DMS153 (cell line): Measurements from ENCODE around the gene GPR37L1.

Experiments
- DNase-seq: peaks from one replicate; lab custom pipeline; 2025; lab: John Stamatoyannopoulos, UW

GPR37L1 gene, protein sequence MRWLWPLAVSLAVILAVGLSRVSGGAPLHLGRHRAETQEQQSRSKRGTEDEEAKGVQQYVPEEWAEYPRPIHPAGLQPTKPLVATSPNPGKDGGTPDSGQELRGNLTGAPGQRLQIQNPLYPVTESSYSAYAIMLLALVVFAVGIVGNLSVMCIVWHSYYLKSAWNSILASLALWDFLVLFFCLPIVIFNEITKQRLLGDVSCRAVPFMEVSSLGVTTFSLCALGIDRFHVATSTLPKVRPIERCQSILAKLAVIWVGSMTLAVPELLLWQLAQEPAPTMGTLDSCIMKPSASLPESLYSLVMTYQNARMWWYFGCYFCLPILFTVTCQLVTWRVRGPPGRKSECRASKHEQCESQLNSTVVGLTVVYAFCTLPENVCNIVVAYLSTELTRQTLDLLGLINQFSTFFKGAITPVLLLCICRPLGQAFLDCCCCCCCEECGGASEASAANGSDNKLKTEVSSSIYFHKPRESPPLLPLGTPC

GRCh38 chr1:202122639-202123335 is at the start of gene GPR37L1:
GPR37L1 (plus strand) TSS chr1:202122917; CDS start chr1:202122964, 47 bp downstream.
- DNase-seq, result no peak

DNA sequence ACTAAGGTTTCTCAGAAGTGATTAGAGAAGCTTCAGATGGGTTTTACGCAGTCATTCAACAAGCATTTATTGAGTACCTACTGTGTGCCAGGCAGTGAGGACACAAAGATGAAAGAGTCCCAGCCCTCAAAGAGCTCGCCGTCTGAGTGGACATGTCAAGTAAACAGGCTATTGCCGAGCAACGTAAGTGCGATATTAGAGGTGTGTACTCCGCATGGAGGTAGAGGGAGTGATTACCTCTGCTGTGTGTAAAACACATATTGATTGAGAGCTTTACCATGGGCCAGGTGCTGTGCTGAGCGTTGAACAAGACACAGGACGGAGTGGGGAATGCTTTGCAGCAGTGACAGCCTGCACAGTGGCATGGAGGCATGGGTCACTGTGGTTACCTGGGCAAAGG is 49.5 kb upstream of the GPR37L1 start:
- DNase-seq, result no peak

DNA sequence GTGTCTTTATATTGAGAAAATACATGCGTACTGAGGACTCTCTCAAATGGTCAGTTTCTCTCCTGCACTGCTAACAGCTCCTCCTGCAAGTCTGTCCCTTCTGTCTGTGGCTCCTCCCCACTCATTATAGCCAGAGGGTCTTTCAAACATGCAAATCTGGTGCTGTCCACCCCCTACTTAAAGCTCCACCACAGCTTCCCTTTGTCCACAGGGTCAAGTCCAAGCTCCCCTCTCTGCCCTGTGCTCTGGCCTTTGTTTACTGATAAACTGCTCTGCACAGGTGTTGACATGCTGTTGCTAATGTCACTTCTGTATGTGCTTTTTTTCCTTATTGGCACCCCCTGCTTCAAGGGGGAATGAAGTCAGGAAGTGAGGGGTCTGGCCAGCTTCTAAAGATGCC is 47.7 kb upstream of the GPR37L1 start:
- DNase-seq, result no peak

GRCh38 chr1:202075389-202075788 is 47.3 kb upstream of the GPR37L1 start:
- DNase-seq, result no peak

DNA sequence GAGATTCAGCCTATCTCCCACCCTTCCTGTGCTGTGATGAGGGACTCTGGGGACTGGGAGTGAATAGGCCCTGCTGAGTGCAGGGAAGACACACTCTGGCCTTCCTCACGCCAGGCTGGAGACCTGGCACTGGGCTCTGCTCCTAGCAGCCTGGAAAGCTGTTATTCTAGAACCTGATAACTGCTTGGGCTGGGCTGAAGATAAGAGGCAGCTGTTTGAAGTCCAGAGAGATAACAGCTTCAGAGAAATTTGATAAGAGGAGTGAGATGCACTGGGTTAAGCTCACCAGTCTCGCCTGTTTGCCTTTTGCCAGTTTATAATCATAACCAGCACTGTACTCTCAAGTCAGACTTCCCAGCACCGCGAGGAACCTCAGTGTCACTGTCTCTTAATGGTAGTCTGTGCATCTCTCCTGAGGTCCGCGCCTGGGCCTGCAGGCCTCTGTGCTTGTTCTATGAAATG is 46.6 kb upstream of the GPR37L1 start:
- DNase-seq, result peak; percentile 82

DNA sequence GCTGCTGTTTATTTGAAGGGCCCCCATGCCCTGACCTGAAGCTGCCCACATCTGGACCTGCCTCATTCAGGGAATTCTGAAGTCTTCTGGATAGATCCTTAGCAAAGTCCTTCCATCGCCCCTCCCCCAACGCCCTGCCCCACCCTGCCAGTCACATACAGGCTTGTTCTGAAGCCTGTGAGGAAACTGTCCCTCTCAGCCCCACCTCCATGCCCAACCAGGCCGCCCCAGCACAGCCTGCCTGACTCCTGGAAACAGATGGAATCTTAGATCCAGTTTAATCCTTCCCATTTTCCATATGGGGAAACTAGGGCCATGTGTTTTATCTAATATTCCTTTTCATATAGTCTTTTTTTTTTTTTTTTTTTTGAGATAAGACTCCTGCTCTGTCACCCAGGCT is 44.5 kb upstream of the GPR37L1 start:
- DNase-seq, result no peak

GRCh38 chr1:202081992-202082391 is 40.7 kb upstream of the GPR37L1 start:
- no peak for DNase-seq

- DNase-seq, result peak; percentile 99
Measured at GRCh38 chr1:202084791-202085681, 37.7 kb upstream of the GPR37L1 start.

DNA sequence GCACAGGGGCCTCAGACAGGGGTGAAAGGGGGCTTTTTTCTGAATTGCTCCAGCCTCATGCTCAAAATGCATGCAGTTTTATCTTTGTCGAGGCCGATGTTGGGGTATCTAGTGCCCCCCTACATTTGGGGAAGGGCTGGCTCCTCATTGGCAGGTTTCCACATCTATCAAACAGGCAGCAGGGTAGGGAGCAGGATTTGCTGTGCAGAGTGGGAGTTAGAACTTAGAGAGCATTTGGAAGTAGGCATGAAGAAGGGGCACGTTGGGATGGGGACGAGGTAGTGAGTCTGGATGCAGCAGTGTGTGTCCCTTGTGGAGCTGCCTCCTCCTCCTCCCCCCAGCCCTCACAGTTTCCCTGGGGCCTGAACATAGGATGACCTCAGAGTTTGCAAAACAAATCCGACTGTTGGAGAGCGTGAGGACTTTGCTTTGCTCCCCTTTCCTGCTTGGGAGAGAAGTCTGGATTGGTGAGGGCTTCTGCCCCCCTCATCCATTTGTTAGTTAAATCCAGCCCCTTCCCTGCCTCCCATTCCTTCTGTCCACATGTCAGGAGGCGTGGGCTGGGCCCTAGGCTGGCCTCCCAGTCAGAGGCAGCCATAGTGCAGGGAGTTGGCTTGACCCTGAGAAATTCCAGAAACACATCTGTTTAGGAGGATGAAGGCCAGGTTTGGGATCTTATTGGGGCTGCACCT is 36.9 kb upstream of the GPR37L1 start:
- peak; percentile 97 for DNase-seq

- peak; percentile 85 for DNase-seq
Measured at GRCh38 chr1:202086579-202087350, 36.0 kb upstream of the GPR37L1 start.

GRCh38 chr1:202088206-202088605 is 34.5 kb upstream of the GPR37L1 start:
- DNase-seq, result no peak

DNA sequence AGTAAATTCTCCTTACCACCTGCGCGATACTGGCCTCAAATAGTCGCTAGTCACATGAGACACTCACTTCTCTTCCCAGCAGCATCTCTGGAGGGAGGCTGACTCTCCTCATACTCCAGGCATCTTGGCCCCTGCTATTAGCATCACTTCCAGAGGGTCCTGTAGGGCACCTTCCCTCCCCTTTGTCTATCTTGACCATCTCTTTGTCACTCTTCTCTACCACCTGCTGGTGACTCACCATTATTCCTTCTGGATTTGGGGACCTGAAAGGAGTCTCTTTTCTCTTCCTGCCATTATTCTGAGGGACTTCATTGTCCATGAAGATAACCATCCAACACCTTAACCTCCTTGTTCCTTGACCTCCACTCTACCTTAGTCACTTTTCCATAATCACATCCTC is 31.7 kb upstream of the GPR37L1 start:
- DNase-seq, result peak; percentile 44

DNA sequence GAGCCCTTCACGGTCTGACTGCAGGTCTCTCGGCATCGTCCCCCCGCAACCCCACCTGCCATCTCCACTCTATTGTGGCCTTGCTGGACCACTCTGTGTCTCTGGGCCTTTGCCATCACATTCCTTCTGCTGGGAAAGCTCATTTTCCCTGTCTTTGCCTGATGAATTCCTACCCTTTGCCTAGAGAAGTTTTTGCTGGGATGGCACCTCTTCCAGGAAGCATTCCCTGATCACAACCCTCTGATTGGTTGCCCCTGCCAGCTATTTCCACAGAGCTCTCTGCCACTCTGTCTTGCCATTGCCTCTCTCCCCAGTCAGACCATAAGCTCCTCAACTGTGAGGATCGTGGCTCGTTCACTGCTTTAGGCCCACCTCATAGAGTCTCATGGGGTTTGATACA is 28.9 kb upstream of the GPR37L1 start:
- no peak for DNase-seq

DNA sequence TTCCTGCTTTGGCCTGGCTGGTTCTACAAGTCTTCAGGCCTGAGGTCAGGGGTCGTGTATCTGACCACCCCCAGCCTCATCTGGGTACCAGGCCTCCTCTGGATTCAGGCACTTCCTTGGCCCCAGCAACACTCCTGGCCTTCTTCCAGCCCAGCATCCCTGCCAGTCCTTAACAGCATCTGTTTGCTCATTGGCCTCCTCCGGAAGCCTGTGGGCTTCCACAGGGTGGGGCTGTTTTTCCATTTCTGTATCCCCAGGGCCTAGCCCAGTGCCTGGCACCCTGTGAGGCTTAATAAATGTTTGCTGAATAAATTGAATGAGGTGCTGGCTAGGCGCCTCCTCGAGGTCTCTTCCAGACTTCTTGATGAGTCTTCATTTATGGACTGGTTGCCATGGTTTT is 21.5 kb upstream of the GPR37L1 start:
- peak; percentile 20 for DNase-seq

DNA sequence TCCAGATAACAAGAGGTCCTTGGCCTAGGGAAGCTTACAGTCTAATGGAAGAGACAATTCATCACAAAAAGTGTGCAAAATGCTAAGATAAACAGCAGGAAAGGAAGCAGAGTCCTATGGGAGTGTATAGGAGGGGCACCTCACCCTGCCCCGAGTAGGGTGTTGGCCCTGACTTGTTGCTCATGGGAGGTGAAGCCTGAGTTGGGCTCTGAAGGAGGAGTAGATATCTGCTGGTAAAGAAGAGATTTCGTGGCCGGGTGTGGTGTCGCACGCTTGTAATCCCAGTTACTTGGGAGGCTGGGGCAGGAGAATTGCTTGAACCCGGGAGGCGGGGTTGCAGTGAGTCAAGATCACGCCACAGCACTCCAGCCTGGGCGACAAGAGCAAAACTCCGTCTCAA is 18.6 kb upstream of the GPR37L1 start:
- no peak for DNase-seq

- DNase-seq, result peak; percentile 92
Measured at GRCh38 chr1:202105571-202106339, 17.0 kb upstream of the GPR37L1 start.

- peak; percentile 87 for DNase-seq
Measured at GRCh38 chr1:202106340-202107254, 16.1 kb upstream of the GPR37L1 start.

DNA sequence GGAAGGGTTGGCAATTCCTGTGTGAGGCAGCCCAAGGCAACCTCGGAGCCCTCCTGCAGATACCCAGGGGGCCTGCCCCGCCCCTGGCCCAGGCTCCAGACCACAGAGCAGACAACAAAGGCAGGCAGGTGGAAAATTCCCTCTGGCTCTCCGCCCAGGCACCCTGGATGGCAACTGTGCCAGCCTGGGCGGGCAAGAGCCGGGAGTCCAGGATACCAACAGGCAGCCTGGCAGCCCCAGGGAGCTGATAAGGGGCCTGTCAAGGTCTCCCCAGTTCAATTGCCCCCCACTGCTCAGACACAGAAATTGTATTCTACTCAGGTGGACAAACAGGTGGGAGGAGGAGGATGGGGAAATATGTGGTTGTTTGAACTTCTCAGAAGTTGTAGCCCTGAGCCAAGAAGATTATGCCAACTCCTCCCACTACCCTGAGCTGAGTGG is 15.4 kb upstream of the GPR37L1 start:
- DNase-seq, result peak; percentile 96
